GM23248 (cell line): ENCODE measurements around the gene XYLT2. TPM values are rescaled to one million over a fixed set of nuclear protein-coding genes. Genes with fewer than 3 reads are reported as not detected.
A peak's percentile ranks its signal among the peaks of the same experiment; 100 is the strongest.

Experiments used
- DNase-seq: peaks from one replicate; pipeline ENCODE4 v3.0.0-alpha.2; 2015
- H2AFZ ChIP-seq: fragments of 200-600 bp; sonication (generic); 2 replicates; pipeline ENCODE4 v1.6.1; 2016; ENCODE audit warnings: antibody characterized with exemption
- H3F3A ChIP-seq: fragments of 200-600 bp; sonication (generic); 2 replicates; pipeline ENCODE4 v1.6.1; 2016; ENCODE audit warnings: mild to moderate bottlenecking, antibody characterized with exemption, mixed run types; ENCODE audit not compliant: insufficient read depth
- H3K27ac ChIP-seq: fragments of 200-600 bp; sonication (generic); 2 replicates; pipeline ENCODE4 v1.5.1; 2016; ENCODE audit warnings: mild to moderate bottlenecking
- H3K27me3 ChIP-seq: fragments of 200-600 bp; sonication (generic); replicated peaks from 2 replicates; pipeline ENCODE4 v1.6.1; 2016; ENCODE audit warnings: mild to moderate bottlenecking; ENCODE audit not compliant: insufficient read depth
- H3K36me3 ChIP-seq: fragments of 200-600 bp; sonication (generic); 2 replicates; pipeline ENCODE4 v1.6.1; 2016; ENCODE audit warnings: low read depth, mild to moderate bottlenecking
- H3K4me1 ChIP-seq: fragments of 200-600 bp; sonication (generic); 2 replicates; pipeline ENCODE4 v1.6.1; 2016; ENCODE audit warnings: mild to moderate bottlenecking; ENCODE audit not compliant: insufficient read depth
- H3K4me2 ChIP-seq: fragments of 200-600 bp; sonication (generic); one replicate; pipeline ENCODE4 v1.6.1; 2016; ENCODE audit warnings: mild to moderate bottlenecking; ENCODE audit not compliant: unreplicated experiment
- H3K4me3 ChIP-seq: fragments of 200-600 bp; sonication (generic); 2 replicates; pipeline ENCODE4 v1.5.1; 2016; ENCODE audit warnings: mild to moderate bottlenecking
- H3K79me2 ChIP-seq: fragments of 200-600 bp; sonication (generic); 2 replicates; pipeline ENCODE4 v1.6.1; 2016; ENCODE audit warnings: mild to moderate bottlenecking; ENCODE audit not compliant: insufficient read depth
- H3K9ac ChIP-seq: fragments of 200-600 bp; sonication (generic); 2 replicates; pipeline ENCODE4 v1.6.1; 2016; ENCODE audit warnings: mild to moderate bottlenecking
- H3K9me2 ChIP-seq: fragments of 200-600 bp; sonication (generic); 2 replicates; pipeline ENCODE4 v1.6.1; 2016; ENCODE audit warnings: mixed run types, mild to moderate bottlenecking, moderate library complexity; ENCODE audit not compliant: insufficient read depth
- H3K9me3 ChIP-seq: fragments of 200-600 bp; sonication (generic); one replicate; pipeline ENCODE4 v1.6.1; 2017; ENCODE audit warnings: low read depth
- H4K20me1 ChIP-seq: fragments of 200-600 bp; sonication (generic); 2 replicates; pipeline ENCODE4 v1.6.0; 2016; ENCODE audit not compliant: insufficient read depth
- EZH2 ChIP-seq: fragments of 200-600 bp; sonication (generic); IDR thresholded peaks from 2 replicates; pipeline ENCODE4 v1.6.1; 2018; ENCODE audit warnings: antibody characterized with exemption, mild to moderate bottlenecking; ENCODE audit not compliant: insufficient read depth, poor library complexity, severe bottlenecking
- EZH2phosphoT487 ChIP-seq: fragments of 200-600 bp; sonication (generic); IDR thresholded peaks from 2 replicates; pipeline ENCODE4 v1.6.1; 2018; ENCODE audit warnings: antibody characterized with exemption, moderate library complexity, mild to moderate bottlenecking, low read depth; ENCODE audit not compliant: insufficient read depth
- WGBS, 2 experiments: methylation state at CpG; one replicate each; pipeline ENCODE4 v1.1.6; 2015 to 2017; ENCODE audit warnings: low lambda C conversion rate in 2 of 2, low coverage in 1 of 2; ENCODE audit errors: missing lambda C conversion rate in 2 of 2; 5-methylcytosine and 5-hydroxymethylcytosine counted together
- in situ Hi-C: fragments of 300-500 bp; cut with MboI; formaldehyde crosslinking; loops from 2 replicates; pipeline ENCODE4 v1.15.0; 2020
- polyA plus RNA-seq: library from polyadenylated mRNA; unstranded; fragments of >200 nt; fragmentation: Nextera tagmentation; extraction: Ambion mirVana; gene quantifications from 2 replicates; pipeline ENCODE4 v1.2.1, GENCODE V29; 2016
- total RNA-seq: library from RNA; depleted of rRNA; stranded (reverse); fragments of >200 nt; shearing (Covaris generic); gene quantifications from 2 replicates; pipeline ENCODE4 v1.2.3, GENCODE V29; 2014

The XYLT2 gene
- total and polyA plus RNA-seq, 2 experiments from 2014 or later: 25.3 to 43.6 TPM

DNA sequence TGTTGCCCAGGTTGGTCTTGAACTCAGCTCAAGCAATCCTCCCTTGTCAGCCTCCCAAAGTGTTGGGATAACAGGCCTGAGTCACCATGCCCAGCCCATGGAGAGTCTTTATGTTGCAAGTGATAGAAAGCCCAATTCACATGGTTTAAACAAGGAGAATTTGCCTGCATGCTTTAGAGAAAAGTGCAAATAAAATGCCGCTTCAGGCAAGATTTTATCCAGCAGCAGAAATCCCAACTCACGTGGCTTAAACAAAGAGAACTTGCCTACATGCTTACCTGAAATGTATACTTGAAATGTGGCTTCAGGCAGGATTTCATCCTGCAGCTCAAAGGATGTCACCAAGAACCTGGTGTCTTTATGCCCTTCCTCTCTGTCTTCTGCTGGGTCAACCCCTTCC, 28.8 kb upstream of the XYLT2 start:
- WGBS, 2 experiments: 96 to 98% methylated on average over 2 of the region's 2 CpGs
- no peaks in the 10 kb centered on the region for H4K20me1 ChIP-seq
- TF ChIP-seq EZH2 (no peak), EZH2phosphoT487 (no peak)
- H3K79me2 ChIP-seq: no peaks in the 10 kb centered on the region
- no peaks in the 10 kb centered on the region for H3K9me3 ChIP-seq
- H2AFZ ChIP-seq: no peak overlapping the region
- H3K9me2 ChIP-seq: no peaks in the 10 kb centered on the region
- H3K4me3 ChIP-seq: no peak overlapping the region
- no peaks in the 10 kb centered on the region for H3F3A ChIP-seq
- 0 out of 2 replicates have a peak, but pooled peaks cover 3% of the 10 kb centered on the region for H3K27me3 ChIP-seq
- H3K36me3 ChIP-seq: no peaks in the 10 kb centered on the region
- in situ Hi-C loops: no loop called here
- H3K4me1 ChIP-seq: no peaks in the 10 kb centered on the region
- no peak overlapping the region for H3K9ac ChIP-seq
- H3K4me2 ChIP-seq: no peak overlapping the region
- peak; percentile 29 for DNase-seq
- H3K27ac ChIP-seq: no peak overlapping the region

DNA sequence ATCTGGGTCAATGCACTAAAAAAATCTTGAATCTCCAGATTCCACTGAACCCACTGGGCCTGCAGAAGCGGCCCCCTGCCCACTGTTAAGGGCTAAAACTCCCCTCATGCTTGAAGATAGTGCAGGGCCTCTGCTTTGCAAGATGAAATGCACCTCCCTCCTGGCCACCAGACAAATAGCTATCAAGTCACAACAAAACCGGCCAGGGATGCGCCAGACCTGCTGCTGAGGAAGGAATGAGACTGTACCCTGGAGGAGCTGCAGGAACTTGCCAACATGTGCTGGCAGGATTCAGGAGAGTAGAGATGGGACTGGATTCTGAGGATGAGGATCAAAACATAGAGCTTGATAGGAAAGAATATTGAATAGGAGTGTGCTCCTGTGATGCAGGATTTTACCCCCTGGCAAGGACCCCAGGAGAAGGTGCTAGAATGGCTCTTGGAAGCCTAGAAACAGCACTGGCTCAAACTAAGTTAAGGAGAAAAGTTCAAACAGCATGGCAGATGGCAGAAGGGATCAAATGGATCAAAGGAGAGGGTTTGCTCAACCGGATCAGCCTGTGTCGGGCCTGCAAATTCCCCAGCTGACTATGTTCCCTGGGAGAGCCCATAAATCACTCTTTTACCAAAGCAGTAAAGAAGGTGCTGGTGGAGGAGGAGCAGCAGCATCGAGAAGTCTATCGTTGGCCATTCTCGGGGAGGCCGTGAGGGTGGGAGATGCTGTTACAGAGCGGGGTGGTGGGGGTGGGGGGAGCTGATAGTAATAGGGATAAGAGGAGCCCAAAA, 27.2 kb upstream of the XYLT2 start:
- Histone ChIP-seq H3K4me3 (no peak overlapping the region), H3K9me3 (no peaks in the 10 kb centered on the region), H3F3A (no peaks in the 10 kb centered on the region), H3K36me3 (no peaks in the 10 kb centered on the region), H3K27ac (no peak overlapping the region), H3K4me2 (no peak overlapping the region), H2AFZ (no peak overlapping the region), H3K9me2 (no peaks in the 10 kb centered on the region), H3K4me1 (no peaks in the 10 kb centered on the region), H3K27me3 (no peaks in the 10 kb centered on the region), H3K79me2 (no peaks in the 10 kb centered on the region), H3K9ac (no peak overlapping the region), H4K20me1 (no peaks in the 10 kb centered on the region)
- WGBS, 2 experiments: 53 to 56% methylated on average over 9 to 10 of the region's 10 CpGs
- in situ Hi-C loops: no loop called here
- no peak for DNase-seq
- TF ChIP-seq EZH2phosphoT487 (no peak), EZH2 (no peak)

DNA sequence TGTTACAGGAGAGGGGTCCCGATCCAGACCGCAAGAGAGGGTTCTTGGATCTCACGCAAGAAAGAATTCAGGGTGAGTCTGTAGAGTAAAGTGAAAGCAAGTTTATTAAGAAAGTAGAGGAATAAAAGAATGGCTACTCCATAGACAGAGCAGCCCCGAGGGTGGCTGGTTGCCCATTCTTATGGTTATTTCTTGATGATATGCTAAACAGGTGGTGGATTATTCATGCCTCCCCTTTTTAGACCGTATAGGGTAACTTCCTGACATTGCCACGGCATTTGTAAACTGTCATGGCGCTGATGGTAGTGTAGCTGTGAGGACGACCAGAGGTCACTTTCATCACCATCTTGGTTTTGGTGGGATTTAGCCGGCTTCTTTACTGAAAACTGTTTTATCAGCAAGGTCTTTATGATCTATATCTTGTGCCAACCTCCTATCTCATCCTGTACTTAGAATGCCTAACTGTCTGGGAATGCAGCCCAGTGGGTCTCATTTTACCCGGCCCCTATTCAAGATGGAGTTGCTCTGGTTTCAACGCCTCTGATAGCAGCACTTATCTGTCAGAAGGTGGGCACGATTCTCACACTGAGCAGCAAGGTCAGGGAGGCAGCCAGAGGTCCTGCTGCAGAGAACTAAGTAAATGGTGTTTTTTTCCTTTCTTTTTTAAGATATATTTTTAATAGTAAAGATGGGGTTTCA, 26.5 kb upstream of the XYLT2 start:
- Histone ChIP-seq H4K20me1 (no peaks in the 10 kb centered on the region), H3K36me3 (no peaks in the 10 kb centered on the region), H3K79me2 (no peaks in the 10 kb centered on the region), H3F3A (no peaks in the 10 kb centered on the region), H3K27ac (no peak overlapping the region), H3K27me3 (no peaks in the 10 kb centered on the region), H2AFZ (no peak overlapping the region), H3K4me3 (no peak overlapping the region), H3K9me3 (no peaks in the 10 kb centered on the region), H3K9me2 (no peaks in the 10 kb centered on the region), H3K4me1 (no peaks in the 10 kb centered on the region), H3K9ac (no peak overlapping the region), H3K4me2 (no peak overlapping the region)
- 72 to 73% methylated on average over 12 of the region's 12 CpGs for WGBS, 2 experiments
- DNase-seq: no peak
- TF ChIP-seq EZH2 (no peak), EZH2phosphoT487 (no peak)
- in situ Hi-C loops: no loop called here

DNA sequence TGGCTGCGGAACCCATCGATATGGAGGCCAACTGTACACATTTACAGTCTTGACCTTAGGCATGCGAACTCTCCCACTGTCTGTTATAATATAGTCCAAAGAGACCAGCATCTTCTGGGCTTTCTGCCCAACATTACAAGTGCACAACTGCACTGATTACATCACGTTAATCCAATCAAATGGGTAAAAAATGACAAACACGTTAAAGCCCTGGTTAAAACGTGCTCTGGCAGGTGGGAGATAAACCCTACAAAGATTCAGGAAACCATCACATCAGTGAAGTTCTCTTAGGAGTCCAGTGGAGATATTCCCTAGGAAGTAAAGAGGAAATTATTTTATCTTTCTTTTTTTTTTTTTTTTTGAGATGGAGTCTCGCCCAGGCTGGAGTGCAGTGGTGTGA, 23.7 kb upstream of the XYLT2 start:
- H2AFZ ChIP-seq: no peak overlapping the region
- in situ Hi-C loops: no loop called here
- H4K20me1 ChIP-seq: no peaks in the 10 kb centered on the region
- H3K9me3 ChIP-seq: no peaks in the 10 kb centered on the region
- H3K4me3 ChIP-seq: no peak overlapping the region
- TF ChIP-seq EZH2: no peak
- H3K27me3 ChIP-seq: no peaks in the 10 kb centered on the region
- no peaks in the 10 kb centered on the region for H3K79me2 ChIP-seq
- H3K27ac ChIP-seq: no peak overlapping the region
- no peak for DNase-seq
- H3K36me3 ChIP-seq: no peaks in the 10 kb centered on the region
- no peaks in the 10 kb centered on the region for H3F3A ChIP-seq
- H3K9me2 ChIP-seq: no peaks in the 10 kb centered on the region
- 85% methylated on average over 7 of the region's 7 CpGs for WGBS, 2 experiments
- no peaks in the 10 kb centered on the region for H3K4me1 ChIP-seq
- no peak overlapping the region for H3K9ac ChIP-seq
- H3K4me2 ChIP-seq: no peak overlapping the region
